H1 (cell line): ENCODE data around the gene MROH7.

ENCODE experiments used
- CBX8 ChIP-seq: fragments of 300-800, 300-1000 bp; sonication (generic); IDR thresholded peaks from 2 replicates; pipeline ENCODE4 v1.7.1; 2016; ENCODE audit warnings: low read depth, low read length, borderline replicate concordance
- CREB1 ChIP-seq: IDR thresholded peaks from 2 replicates; pipeline ENCODE4 v1.6.1; 2012; ENCODE audit warnings: inconsistent platforms
- EP300 ChIP-seq, 2 experiments: IDR thresholded peaks; 1 replicate in 1 of 2; 2 replicates in 1 of 2; pipeline ENCODE4 v1.6.1; 2011 to 2012; ENCODE audit warnings: low read depth in 2 of 2, low read length in 2 of 2, mild to moderate bottlenecking in 2 of 2, borderline replicate concordance in 1 of 2, inconsistent platforms in 1 of 2, moderate library complexity in 1 of 2
- EZH2 ChIP-seq: fragments of 200-600 bp; sonication (generic); IDR thresholded peaks from 2 replicates; pipeline ENCODE4 v1.7.1; 2012; ENCODE audit warnings: low read depth, mild to moderate bottlenecking, moderate library complexity, low read length, inconsistent platforms; ENCODE audit not compliant: severe bottlenecking
- HDAC2 ChIP-seq, 2 experiments: fragments of 300-600 bp in 1 of 2; sonication (generic) in 1 of 2; IDR thresholded peaks; 2 replicates each; pipeline ENCODE4 v1.6.1; 2011 to 2012; ENCODE audit warnings: low read depth in 2 of 2, low read length in 2 of 2, mild to moderate bottlenecking in 2 of 2, moderate library complexity in 2 of 2, borderline replicate concordance in 1 of 2, inconsistent platforms in 1 of 2
- HDAC6 ChIP-seq: IDR thresholded peaks from one replicate; pipeline ENCODE4 v1.7.1; 2012; ENCODE audit warnings: low read depth, mild to moderate bottlenecking, inconsistent platforms, low read length, moderate library complexity
- JUN ChIP-seq: IDR thresholded peaks from 2 replicates; pipeline ENCODE4 v1.6.1; 2011; ENCODE audit warnings: low read depth, mild to moderate bottlenecking, improper control_type of control experiment, low read length
- POLR2A ChIP-seq, 2 experiments: IDR thresholded peaks; 1 replicate in 1 of 2; 2 replicates in 1 of 2; pipeline ENCODE4 v1.6.1; 2011; ENCODE audit warnings: low read depth in 2 of 2, low read length in 2 of 2, mild to moderate bottlenecking in 2 of 2; ENCODE audit errors: control extremely low read depth in 1 of 2
- POLR2AphosphoS5 ChIP-seq: IDR thresholded peaks from 2 replicates; pipeline ENCODE4 v1.6.1; 2011; ENCODE audit warnings: low read depth, low read length
- POU5F1 ChIP-seq: IDR thresholded peaks from 2 replicates; pipeline ENCODE4 v1.6.1; 2011; ENCODE audit warnings: low read depth, mild to moderate bottlenecking, low read length, moderate library complexity
- SP1 ChIP-seq: IDR thresholded peaks from 2 replicates; pipeline ENCODE4 v1.6.1; 2011; ENCODE audit warnings: low read depth, low read length
- SP2 ChIP-seq: IDR thresholded peaks from 2 replicates; pipeline ENCODE4 v1.6.1; 2012; ENCODE audit warnings: mild to moderate bottlenecking, low read length, inconsistent platforms
- TCF12 ChIP-seq: IDR thresholded peaks from 2 replicates; pipeline ENCODE4 v1.6.1; 2011; ENCODE audit warnings: low read depth, mild to moderate bottlenecking, low read length
- TF ChIP-seq, protein P1 (sequence below), 3 experiments: IDR thresholded peaks; 1 replicate in 2 of 3; 2 replicates in 1 of 3; pipeline versions ENCODE4 v1.5.1 to v1.6.1; 2011; ENCODE audit warnings: low read length in 3 of 3, mild to moderate bottlenecking in 3 of 3, inconsistent platforms in 2 of 3, low read depth in 1 of 3, moderate library complexity in 1 of 3; ENCODE audit not compliant: insufficient read depth in 1 of 3; ENCODE audit errors: control extremely low read depth in 1 of 3

DNA sequence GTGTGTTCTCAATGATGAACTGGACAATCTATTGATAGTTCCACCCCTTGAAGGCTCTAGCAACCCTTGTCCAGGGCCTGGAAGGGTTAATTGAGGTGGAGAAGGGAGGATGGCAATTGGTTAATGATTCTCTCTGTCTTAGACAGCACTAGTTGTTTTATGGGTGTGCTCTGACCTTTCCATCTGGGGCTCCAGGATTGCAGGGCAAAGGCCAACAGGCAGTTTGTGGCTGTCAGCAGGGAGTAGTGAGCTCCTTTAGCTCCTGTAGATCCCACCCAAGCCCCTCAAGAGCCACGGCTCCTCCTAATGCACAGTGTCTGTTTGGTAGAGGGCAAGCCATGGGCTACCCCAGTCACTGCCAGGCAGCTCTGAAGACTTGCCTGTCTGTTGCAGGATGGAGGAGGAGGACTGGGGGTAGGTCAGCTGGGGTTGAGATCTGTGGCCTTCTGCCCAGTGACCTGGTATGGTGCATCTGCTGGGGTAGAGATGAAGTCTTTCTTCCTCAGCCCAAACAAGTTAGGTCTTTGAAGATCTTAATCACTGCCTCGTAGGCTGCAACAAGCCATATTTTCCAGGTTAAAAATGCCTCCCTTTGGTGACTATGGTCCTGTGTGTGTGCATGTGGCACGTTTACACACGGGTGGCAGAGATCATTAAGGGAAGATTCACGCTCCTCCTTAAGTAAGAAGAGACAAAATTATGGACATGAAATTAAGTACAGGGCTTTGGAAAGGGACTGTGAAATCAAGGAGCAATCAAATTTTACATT lies 7.7 kb downstream of the MROH7 start:
- TF ChIP-seq, protein P1, sequence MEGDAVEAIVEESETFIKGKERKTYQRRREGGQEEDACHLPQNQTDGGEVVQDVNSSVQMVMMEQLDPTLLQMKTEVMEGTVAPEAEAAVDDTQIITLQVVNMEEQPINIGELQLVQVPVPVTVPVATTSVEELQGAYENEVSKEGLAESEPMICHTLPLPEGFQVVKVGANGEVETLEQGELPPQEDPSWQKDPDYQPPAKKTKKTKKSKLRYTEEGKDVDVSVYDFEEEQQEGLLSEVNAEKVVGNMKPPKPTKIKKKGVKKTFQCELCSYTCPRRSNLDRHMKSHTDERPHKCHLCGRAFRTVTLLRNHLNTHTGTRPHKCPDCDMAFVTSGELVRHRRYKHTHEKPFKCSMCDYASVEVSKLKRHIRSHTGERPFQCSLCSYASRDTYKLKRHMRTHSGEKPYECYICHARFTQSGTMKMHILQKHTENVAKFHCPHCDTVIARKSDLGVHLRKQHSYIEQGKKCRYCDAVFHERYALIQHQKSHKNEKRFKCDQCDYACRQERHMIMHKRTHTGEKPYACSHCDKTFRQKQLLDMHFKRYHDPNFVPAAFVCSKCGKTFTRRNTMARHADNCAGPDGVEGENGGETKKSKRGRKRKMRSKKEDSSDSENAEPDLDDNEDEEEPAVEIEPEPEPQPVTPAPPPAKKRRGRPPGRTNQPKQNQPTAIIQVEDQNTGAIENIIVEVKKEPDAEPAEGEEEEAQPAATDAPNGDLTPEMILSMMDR (IDR thresholded peaks at IDR 0.05; ENCODE audit: control extremely low read depth in 1 of 3, insufficient read depth in 1 of 3, low read depth in 1 of 3, low read length in 3 of 3) = no peak
- TF ChIP-seq JUN (no peak), CREB1 (no peak), EP300 (IDR thresholded peaks at IDR 0.05; ENCODE audit: borderline replicate concordance in 1 of 2, low read depth in 2 of 2, low read length in 2 of 2) (no peak), SP1 (no peak), POLR2A (IDR thresholded peaks at IDR 0.05; ENCODE audit: control extremely low read depth in 1 of 2, low read depth in 2 of 2, low read length in 2 of 2) (no peak), POLR2AphosphoS5 (no peak), TCF12 (no peak), EZH2 (no peak), CBX8 (no peak), HDAC2 (IDR thresholded peaks at IDR 0.05; ENCODE audit: borderline replicate concordance in 1 of 2, low read depth in 2 of 2, low read length in 2 of 2) (no peak), HDAC6 (no peak), SP2 (no peak), POU5F1 (no peak)
